GM19324 (cell line): ENCODE measurements around the gene TAC3.
A peak's percentile ranks its signal among the peaks of the same experiment; 100 is the strongest.
"Not testable (repeated sequence)": the region's sequence is repeated elsewhere in the genome, so short reads cannot be mapped to it uniquely, and the experiment has no call there.

Source experiments
- ATAC-seq: cut with Tn5 transposase; IDR thresholded peaks from one replicate; pipeline ENCODE4 v1.9.1; 2021; ENCODE audit warnings: mild to moderate bottlenecking, moderate library complexity; ENCODE audit not compliant: unreplicated experiment, low FRiP score

The TAC3 gene

DNA sequence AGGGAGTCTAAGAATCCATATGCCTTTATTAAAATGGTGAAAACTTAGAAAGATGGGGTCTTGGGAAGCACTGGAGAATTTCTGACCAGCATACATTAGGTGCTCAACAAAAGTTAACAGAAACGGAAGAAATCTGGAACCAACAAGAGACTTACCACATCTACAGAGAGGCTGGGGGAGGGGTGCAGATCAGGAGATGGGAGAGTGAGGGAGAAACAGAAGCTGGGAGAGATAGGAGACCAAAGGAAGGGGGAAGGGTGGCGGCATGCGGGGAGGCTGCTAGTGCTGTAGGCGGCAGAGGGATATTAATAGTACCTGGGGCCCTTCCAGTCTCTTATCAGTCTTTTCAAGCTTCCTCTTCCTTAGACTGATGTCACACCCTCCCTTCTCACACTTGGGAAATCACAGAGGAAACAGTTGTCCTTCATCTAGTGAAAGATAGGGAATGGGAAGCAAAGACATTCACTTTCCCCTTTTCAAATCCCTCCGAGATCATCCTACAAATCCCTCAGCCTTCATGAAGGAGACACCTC lies 28.1 kb downstream of the TAC3 start:
- ATAC-seq: no peak

DNA sequence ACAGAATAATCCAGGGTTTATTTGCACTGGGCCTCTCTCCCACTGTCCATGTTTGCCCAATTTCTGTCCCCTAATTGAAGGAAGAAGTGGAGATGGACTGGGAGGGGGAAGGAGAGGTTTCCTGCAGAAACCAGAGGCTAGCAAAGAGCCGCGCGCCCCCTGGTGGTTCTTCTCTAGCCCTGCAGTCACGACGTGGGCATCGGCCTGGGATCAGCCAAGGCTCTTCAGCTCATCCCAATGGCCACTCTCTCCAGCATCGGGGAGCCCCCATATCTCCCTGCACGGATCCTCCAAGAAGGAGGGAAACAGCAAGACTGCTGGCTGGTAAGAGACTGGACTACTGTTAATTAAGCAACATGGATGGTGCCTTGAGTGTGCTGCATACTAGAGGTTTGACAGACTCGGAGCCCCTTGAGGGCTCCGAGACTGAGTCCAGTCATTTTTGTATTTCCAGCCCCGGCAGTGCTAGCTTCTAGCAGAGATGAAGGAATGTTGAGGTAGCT lies 28.7 kb downstream of the TAC3 start:
- peak; percentile 71 for ATAC-seq

DNA sequence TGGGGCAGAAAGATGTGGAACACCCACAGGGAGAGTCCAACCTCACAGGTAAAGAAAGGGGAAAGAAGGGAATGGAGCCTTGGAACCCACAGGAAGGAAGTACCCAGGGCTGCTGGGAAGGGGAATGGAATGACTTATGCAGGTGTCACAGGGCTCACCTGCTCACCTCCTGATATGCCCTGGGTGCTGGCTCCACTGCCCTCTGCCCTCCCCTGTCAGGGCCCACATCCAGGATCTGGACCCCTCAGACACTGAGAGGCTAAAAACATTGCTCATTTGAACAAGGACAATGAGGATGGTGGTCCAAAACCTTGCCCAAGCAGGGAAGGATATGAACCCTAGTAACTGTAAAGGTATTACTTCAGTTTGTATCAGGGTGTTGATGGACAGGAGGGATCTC lies 29.3 kb downstream of the TAC3 start:
- ATAC-seq: no peak

DNA sequence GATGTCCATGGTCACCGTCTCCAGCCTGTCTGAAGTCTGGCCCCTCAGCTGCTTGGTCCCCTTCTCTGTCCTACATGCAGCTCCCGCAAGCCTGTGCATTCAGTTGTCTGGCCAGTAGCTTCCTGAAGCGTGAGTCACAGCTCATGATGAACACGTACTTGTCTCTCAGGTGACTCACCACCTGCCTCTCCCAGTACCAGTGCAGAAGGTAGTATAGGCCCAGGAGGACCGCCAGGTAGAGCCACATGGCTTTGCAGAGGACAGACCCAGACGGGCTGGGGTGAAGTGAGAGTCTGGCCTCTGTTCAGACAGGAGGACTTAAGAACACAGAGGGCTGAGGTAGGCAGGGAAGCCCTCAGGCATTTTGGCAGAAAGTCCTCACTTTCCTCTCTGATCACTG lies 30.6 kb downstream of the TAC3 start:
- ATAC-seq: not testable (repeated sequence)

DNA sequence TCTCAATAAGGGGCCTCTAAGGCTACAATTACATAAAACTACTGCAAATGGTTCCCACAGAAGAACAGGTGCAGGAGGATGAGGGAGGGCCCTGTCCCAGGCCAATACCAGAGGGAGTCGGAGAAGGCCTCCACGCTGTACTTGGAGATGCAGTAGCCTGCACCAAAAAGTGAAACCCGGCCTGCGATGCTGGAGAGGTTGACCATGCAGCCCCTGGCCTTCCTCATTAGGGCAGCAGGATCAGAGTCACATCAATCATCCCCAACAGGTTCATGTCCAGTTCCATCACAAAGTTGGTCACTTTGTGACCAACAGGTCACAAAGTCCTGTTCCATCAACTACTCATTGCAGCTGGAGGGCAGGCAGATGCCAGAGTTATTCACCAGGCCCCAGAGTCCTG lies 32.9 kb downstream of the TAC3 start:
- ATAC-seq: no peak

DNA sequence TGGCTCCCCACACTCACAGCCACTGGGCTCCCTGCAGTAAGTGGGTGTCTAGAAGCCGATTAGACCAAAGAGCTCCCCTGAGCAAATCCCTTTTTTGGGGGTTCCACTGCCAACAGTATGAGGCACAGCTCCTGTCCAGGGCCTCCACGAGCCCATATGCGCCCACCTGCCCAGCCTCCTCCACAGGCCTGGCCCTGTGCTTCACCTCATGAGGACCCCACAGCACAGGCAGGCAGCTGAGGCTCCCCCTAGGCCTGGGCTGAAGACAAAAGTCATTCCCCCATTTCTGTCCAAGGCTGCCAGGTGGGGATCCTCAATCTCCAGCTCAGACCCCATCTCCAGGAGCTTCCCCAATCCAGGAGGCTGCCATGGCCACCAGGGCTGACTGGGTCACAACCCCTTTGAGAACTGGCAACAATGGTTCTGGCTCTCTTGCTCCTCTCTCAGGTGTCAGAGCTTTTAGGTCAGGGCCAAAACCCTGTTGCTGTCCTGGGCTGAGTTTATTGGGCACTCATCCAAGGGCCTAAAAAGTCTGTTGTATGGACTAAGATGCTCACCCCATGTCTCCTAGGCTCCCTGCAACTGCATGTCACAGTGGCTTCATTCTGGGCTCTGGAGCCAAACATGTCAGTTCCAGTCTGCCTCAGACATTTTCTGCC lies 33.6 kb downstream of the TAC3 start:
- ATAC-seq: not testable (repeated sequence)

DNA sequence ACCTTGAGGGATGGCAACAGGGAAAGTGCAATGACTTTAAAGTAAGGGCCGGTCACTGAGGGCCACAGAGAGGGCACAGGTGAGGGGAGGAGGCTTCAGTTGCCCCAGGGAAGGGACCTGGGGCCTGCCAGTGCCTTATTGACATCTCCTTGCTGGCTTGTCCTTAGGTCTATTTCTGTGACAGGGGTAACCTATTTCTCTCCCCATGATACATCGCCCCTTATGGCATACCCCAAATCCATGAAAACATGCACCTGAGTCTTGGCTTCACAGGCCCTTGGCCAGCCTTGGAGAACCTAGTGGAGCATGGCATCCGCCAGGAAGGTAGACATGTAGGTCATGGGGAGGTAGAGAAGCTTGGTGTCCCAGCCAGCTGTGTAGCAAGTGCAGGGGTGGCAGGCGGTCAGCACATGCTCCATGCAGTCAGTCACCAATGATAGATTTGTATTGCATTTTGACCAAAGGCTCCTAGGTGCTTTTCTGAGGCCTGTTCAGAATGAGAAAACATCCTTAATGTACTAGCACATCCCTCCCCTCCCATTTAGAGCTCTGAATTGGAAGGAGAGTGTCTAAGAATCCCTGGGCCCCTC lies 35.3 kb downstream of the TAC3 start:
- ATAC-seq: no peak

DNA sequence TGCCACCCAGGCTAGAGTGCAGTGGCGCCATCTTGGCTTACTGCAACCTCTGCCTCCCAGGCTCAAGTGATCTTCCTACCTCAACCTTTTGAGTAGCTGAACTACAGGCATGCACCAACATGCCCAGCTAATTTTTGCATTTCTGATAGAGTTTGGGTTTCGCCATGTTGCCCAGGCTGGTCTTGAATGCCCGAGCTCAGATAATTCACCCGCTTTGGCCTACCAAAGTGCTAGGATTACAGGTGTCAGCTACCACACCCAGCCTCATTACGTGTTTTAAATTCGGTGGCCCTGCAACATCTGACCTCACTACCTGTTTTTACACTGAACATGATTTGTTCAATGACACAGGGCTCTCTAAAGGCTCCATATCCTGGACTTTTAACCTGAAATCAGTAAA lies 36.1 kb downstream of the TAC3 start:
- ATAC-seq: no peak

DNA sequence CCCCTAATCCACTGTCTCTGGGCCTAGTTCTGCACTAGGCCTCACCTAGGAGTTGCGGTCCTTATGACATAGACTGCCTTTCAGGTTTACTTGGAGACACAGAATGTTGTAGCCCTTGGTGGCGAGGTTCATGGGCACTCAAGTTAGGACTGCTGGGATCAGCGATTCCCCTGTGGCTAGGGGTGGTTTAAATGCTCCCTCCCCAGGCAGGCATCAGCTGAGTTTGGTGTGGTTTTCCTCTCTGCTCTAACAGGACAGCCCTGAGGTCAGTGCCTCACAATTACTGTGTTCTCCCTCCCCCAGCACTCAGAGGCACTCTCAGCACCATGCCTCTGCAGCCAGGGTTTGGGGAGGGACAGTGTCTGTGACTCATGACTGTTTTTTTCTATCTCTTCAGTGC lies 36.7 kb downstream of the TAC3 start:
- ATAC-seq: no peak

DNA sequence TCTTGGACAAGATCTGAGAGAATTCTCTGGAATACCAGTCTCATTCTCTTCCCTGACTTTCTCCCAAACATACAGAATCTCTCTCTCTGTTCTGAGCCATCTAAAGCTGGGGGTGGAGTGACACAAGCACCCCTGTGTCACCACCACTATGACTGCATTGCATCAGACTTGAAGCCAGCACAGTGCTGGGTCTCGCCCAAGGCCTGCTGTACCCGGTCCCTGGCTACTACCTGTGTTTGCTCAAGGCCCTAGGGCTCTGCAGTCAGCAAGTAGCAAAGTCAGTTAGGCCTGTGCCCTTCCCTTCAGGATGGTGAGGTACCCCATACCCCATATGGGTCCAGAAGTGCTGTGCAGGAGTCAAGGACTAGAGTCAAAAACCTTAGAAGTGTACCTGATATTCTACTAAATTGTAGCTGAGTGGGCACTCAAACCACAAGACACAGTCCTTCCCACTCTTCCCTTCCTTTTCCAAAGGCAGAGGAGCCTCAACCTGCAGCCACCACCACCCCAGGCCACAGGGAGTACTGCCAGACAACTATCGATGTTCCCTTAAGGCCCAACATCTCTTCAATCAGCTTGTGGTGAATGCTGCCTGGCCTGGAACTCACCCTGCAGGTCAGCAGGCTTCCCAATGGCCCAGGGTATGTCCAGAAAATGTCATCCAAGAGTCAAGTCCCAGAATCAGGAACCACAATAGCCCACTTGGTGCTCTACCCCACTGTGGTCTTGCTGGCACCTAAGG lies 37.8 kb downstream of the TAC3 start:
- ATAC-seq: no peak

DNA sequence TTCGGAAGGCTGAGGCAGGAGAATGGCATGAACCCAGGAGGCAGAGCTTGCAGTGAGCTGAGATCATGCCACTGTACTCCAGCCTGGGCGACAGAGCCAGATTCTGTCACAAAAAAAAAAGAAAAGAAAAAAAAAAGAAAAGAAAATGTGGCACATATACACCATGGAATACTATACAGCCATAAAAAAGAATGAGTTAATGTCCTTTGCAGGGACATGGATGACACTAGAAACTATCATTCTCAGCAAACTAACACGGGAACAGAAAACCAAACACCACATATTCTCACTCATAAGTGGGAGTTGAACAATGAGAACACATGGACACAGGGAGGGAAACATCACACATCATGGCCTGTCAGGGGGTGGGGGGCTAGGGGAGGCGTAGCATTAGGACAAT lies 39.0 kb downstream of the TAC3 start:
- not testable (repeated sequence) for ATAC-seq

DNA sequence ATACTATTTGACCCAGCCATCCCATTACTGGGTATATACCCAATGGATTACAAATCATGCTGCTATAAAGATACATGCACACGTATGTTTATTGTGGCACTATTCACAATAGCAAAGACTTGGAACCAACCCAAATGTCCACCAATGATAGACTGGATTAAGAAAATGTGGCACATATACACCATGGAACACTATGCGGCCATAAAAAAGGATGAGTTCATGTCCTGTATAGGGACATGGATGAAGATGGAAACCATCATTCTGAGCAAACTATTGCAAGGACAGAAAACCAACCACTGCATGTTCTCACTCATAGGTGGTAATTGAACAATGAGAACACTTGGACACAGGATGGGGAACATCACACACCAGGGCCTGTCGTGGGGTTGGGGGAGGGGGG lies 42.1 kb downstream of the TAC3 start:
- ATAC-seq: not testable (repeated sequence)

DNA sequence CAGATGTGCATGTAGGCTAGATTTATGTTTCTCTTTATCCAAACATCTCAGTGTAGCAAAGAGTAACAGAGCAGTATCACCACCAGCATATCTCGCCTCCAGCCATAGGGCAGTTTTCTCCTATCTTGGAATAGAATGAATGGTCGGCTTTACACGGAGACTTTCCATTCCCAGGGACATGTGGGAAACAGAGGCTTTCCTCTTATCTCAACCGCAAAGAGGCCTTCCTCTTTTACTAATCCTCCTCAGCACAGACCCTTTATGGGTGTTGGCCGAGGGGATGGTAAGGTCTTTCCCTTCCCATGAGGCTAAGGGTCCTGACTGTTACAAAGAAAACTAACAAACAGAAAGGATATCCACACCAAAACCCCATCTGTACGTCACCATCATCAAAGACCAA lies 47.4 kb downstream of the TAC3 start:
- not testable (repeated sequence) for ATAC-seq

DNA sequence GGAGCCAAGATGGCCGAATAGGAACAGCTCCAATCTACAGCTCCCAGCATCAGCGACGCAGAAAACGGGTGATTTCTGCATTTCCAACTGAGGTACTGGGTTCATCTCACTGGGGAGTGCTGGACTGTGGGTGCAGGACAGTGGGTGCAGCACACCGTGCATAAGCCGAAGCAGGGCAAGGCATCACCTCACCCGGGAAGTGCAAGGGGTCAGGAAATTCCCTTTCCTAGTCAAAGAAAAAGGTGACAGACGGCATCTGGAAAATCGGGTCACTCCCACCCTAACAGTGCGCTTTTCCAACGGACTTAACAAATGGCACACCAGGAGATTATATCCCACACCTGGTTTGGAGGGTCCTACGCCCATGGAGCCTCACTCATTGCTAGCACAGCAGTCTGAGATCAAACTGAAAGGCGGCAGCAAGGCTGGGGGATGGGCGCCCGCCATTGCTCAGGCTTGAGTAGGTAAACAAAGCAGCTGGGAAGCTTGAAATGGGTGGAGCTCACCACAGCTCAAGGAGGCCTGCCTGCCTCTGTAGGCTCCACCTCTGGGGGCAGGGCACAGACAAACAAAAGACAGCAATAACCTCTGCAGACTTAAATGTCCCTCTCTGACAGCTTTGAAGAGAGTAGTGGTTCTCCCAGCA lies 50.2 kb downstream of the TAC3 start:
- ATAC-seq: not testable (repeated sequence)

DNA sequence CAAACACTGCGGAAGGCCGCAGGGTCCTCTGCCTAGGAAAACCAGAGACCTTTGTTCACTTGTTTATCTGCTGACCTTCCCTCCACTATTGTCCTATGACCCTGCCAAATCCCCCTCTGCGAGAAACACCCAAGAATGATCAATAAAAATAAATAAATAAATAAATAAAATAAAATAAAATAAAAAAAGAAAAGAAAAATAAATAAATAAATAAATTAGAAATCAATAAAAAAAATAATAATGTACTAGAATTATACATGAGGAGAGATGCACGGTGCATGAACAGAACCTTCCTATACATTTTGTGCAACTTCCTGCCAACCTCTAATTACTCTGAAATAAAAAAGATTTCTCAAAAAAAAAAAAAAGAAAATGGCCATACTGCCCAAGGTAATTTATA lies 51.2 kb downstream of the TAC3 start:
- not testable (repeated sequence) for ATAC-seq

DNA sequence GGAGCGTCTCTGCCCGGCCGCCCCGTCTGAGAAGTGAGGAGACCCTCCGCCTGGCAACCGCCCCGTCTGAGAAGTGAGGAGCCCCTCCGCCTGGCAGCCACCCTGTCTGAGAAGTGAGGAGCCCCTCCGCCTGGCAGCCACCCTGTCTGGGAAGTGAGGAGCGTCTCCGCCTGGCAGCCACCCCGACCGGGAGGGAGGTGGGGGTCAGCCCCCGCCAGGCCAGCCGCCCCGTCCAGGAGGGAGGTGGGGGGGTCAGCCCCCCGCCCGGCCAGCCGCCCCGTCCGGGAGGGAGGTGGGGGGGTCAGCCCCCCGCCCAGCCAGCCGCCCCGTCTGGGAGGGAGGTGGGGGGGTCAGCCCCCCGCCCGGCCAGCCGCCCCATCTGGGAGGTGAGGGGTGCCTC lies 52.8 kb downstream of the TAC3 start:
- ATAC-seq: not testable (repeated sequence)

DNA sequence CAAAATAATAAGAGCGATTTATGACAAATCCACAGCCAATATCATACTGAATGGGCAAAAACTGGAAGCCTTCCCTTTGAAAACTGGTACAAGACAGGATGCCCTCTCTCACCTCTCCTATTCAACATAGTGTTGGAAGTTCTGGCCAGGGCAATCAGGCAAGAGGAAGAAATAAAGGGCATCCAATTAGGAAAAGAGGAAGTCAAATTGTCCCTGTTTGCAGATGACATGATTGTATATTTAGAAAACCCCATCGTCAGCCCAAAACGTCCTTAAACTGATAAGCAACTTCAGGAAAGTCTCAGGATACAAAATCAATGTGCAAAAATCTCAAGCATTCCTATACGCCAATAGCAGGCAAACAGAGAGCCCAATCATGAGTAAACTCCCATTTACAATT lies 54.1 kb downstream of the TAC3 start:
- ATAC-seq: not testable (repeated sequence)
